HCT116 (cell line): ENCODE results near the gene KLHL3. TPM values are rescaled to one million over a fixed set of nuclear protein-coding genes. Genes with fewer than 3 reads are reported as not detected.

Source experiments
- ATAC-seq: fragments of 200-7000 bp; cut with Tn5 transposase; 2 replicates; pipeline ENCODE4 v1.9.1; 2020; ENCODE audit warnings: mild to moderate bottlenecking, moderate library complexity
- BruUV-seq: library from RNA; stranded (reverse); fragments of 400-500 nt; replicated peaks from 2 replicates; lab custom pipeline; 2021; lab: Mats Ljungman, UMichigan
- CTCF ChIA-PET: fragments of 300-600 bp; sonication (Branson Sonifier 250); formaldehyde crosslinking; loops from one replicate; lab custom pipeline; 2021; ENCODE audit warnings: antibody characterized with exemption; lab: Charles Lee
- POLR2A ChIA-PET: fragments of 300-600, 350-600 bp; sonication (Branson Sonifier 250); formaldehyde crosslinking; loops from one replicate; lab custom pipeline; 2021; ENCODE audit warnings: antibody characterized with exemption; lab: Charles Lee
- RAD21 ChIA-PET, 2 experiments: fragments of 300-600 bp; sonication (Branson Sonifier 250); formaldehyde crosslinking; loops; one replicate each; lab custom pipeline; 2023; ENCODE audit warnings: low total read pairs in 2 of 2; ENCODE audit not compliant: uncharacterized antibody in 2 of 2, unreplicated experiment in 2 of 2, low non-redundant PET in 1 of 2; lab: Charles Lee
- DNase-seq: peaks from one replicate; pipeline ENCODE4 v3.0.0-alpha.2; 2010; ENCODE audit warnings: low read depth, low spot score
- H2AFZ ChIP-seq: fragments of 200-600 bp; shearing (Covaris generic), sonication (generic); 2 replicates; pipeline ENCODE4 v1.6.1; 2017; ENCODE audit warnings: low read depth, mixed run types, mixed read lengths, antibody characterized with exemption, low read length; ENCODE audit not compliant: poor library complexity, severe bottlenecking
- H3K27ac ChIP-seq: 2 replicates; pipeline ENCODE4 v1.5.1; 2012; ENCODE audit warnings: low read depth, low read length
- H3K27me3 ChIP-seq: fragments of 200-600 bp; sonication (generic); 2 replicates; pipeline ENCODE4 v1.6.1; 2016; ENCODE audit warnings: mixed run types, low read length, mixed read lengths; ENCODE audit not compliant: insufficient read depth
- H3K36me3 ChIP-seq, 2 experiments: fragments of 200-500 bp in 1 of 2; fragments of 200-600 bp in 1 of 2; sonication (Bioruptor generic) in 1 of 2; sonication (generic) in 1 of 2; 2 replicates each; pipeline versions ENCODE4 v1.5.1 to v1.6.1; 2014 to 2016; ENCODE audit warnings: low read length in 2 of 2, inconsistent platforms in 1 of 2, mixed read lengths in 1 of 2, mixed run types in 1 of 2; ENCODE audit not compliant: insufficient read depth in 2 of 2, control insufficient read depth in 1 of 2
- H3K4me1 ChIP-seq, 2 experiments: fragments of 200-600 bp in 1 of 2; sonication (generic) in 1 of 2; 2 replicates each; pipeline versions ENCODE4 v1.5.1 to v1.6.1; 2012 to 2017; ENCODE audit warnings: low read length in 2 of 2, inconsistent platforms in 1 of 2, mild to moderate bottlenecking in 1 of 2, mixed read lengths in 1 of 2, mixed run types in 1 of 2, moderate library complexity in 1 of 2; ENCODE audit not compliant: insufficient read depth in 2 of 2, control insufficient read depth in 1 of 2
- H3K4me2 ChIP-seq: fragments of 200-600 bp; sonication (generic); 2 replicates; pipeline ENCODE4 v1.6.1; 2017; ENCODE audit warnings: mixed run types, low read length, mixed read lengths
- H3K4me3 ChIP-seq, 2 experiments: fragments of 200-600 bp in 1 of 2; sonication (generic) in 1 of 2; replicated peaks in 1 of 2; 2 replicates each; pipeline ENCODE4 v1.5.1; 2011 to 2016; ENCODE audit warnings: low read length in 2 of 2, control low read depth in 1 of 2, low read depth in 1 of 2, mild to moderate bottlenecking in 1 of 2, mixed read lengths in 1 of 2, mixed run types in 1 of 2
- H3K79me2 ChIP-seq: fragments of 200-600 bp; sonication (generic); 2 replicates; pipeline ENCODE4 v1.6.1; 2017; ENCODE audit warnings: mild to moderate bottlenecking, mixed run types, low read length, moderate library complexity, mixed read lengths; ENCODE audit not compliant: insufficient read depth
- H3K9ac ChIP-seq: fragments of 200-600 bp; sonication (generic); 2 replicates; pipeline ENCODE4 v1.6.1; 2016; ENCODE audit warnings: low read length, mixed read lengths
- H3K9me2 ChIP-seq: fragments of 200-600 bp; sonication (generic), shearing (Covaris generic); 2 replicates; pipeline ENCODE4 v1.6.1; 2017; ENCODE audit warnings: mixed run types, mild to moderate bottlenecking, moderate library complexity; ENCODE audit not compliant: insufficient read depth
- H3K9me3 ChIP-seq, 2 experiments: fragments of 200-500 bp in 1 of 2; fragments of 200-600 bp in 1 of 2; sonication (Bioruptor generic) in 1 of 2; sonication (generic) in 1 of 2; 2 replicates each; pipeline ENCODE4 v1.6.1; 2014 to 2017; ENCODE audit warnings: low read length in 2 of 2, mixed read lengths in 2 of 2, inconsistent platforms in 1 of 2, low read depth in 1 of 2, mild to moderate bottlenecking in 1 of 2, mixed run types in 1 of 2, moderate library complexity in 1 of 2; ENCODE audit not compliant: control insufficient read depth in 1 of 2, insufficient read depth in 1 of 2
- H4K20me1 ChIP-seq: fragments of 200-600 bp; sonication (generic), shearing (Covaris generic); 2 replicates; pipeline ENCODE4 v1.6.1; 2017; ENCODE audit warnings: mixed run types, mild to moderate bottlenecking, moderate library complexity; ENCODE audit not compliant: insufficient read depth
- CBX3 ChIP-seq: IDR thresholded peaks from 2 replicates; pipeline ENCODE4 v1.6.1; 2012; ENCODE audit warnings: low read depth
- CTCF ChIP-seq, 3 experiments: fragments of 200-600 bp in 1 of 3; sonication (generic) in 1 of 3; IDR thresholded peaks in 2 of 3; conservative IDR thresholded peaks in 1 of 3; 2 replicates each; pipeline ENCODE4 v1.5.1; 2012 to 2017; ENCODE audit warnings: low read depth in 2 of 3, low read length in 2 of 3, antibody characterized with exemption in 1 of 3, borderline replicate concordance in 1 of 3, control low read depth in 1 of 3, mild to moderate bottlenecking in 1 of 3, mixed read lengths in 1 of 3, mixed run types in 1 of 3, moderate library complexity in 1 of 3; ENCODE audit not compliant: insufficient read depth in 1 of 3
- EZH2phosphoT487 ChIP-seq: fragments of 200-600 bp; IDR thresholded peaks from 2 replicates; pipeline ENCODE4 v1.6.1; 2018; ENCODE audit warnings: antibody characterized with exemption, borderline replicate concordance
- FOSL1 ChIP-seq: IDR thresholded peaks from 2 replicates; pipeline ENCODE4 v1.6.1; 2012; ENCODE audit warnings: low read depth
- JUND ChIP-seq: IDR thresholded peaks from 2 replicates; pipeline ENCODE4 v1.6.1; 2012
- POLR2A ChIP-seq: IDR thresholded peaks from 2 replicates; pipeline ENCODE4 v1.7.0; 2011; ENCODE audit warnings: borderline replicate concordance; ENCODE audit not compliant: insufficient read depth, insufficient read length; ENCODE audit errors: extremely low read depth
- POLR2AphosphoS5 ChIP-seq: IDR thresholded peaks from 2 replicates; pipeline ENCODE4 v1.6.1; 2011; ENCODE audit warnings: mild to moderate bottlenecking, low read depth, low read length, moderate library complexity
- RAD21 ChIP-seq: IDR thresholded peaks from 2 replicates; pipeline ENCODE4 v1.6.1; 2012; ENCODE audit warnings: low read depth, mild to moderate bottlenecking
- REST ChIP-seq: IDR thresholded peaks from 2 replicates; pipeline ENCODE4 v1.6.1; 2012; ENCODE audit warnings: low read depth
- SIN3A ChIP-seq: IDR thresholded peaks from 2 replicates; pipeline ENCODE4 v1.6.1; 2012; ENCODE audit warnings: low read depth
- SP1 ChIP-seq: IDR thresholded peaks from 2 replicates; pipeline ENCODE4 v1.6.1; 2012; ENCODE audit warnings: low read depth
- SRF ChIP-seq: IDR thresholded peaks from 2 replicates; pipeline ENCODE4 v1.6.1; 2012; ENCODE audit warnings: low read depth
- TCF7L2 ChIP-seq: IDR thresholded peaks from 2 replicates; pipeline ENCODE4 v1.7.0; 2011; ENCODE audit warnings: borderline replicate concordance, inconsistent platforms; ENCODE audit not compliant: insufficient read depth, insufficient read length; ENCODE audit errors: extremely low read depth
- ZFX ChIP-seq: fragments of 450-650 bp; IDR thresholded peaks from 2 replicates; pipeline ENCODE4 v1.6.1; 2017
- ZNF274 ChIP-seq: fragments of 200-500 bp; sonication (Bioruptor generic); IDR thresholded peaks from 2 replicates; pipeline ENCODE4 v1.6.1; 2014; ENCODE audit warnings: mild to moderate bottlenecking, low read depth, low read length, inconsistent platforms
- intact Hi-C: fragments of 100-400 bp; cut with micrococcal nuclease; formaldehyde crosslinking; loops from 2 replicates; pipeline ENCODE4 v1.10.0; 2022
- total RNA-seq: library from RNA; stranded (reverse); gene quantifications from one replicate; pipeline ENCODE4 v1.2.1, GENCODE V29; 2021; ENCODE audit not compliant: unreplicated experiment
- TF ChIP-seq, protein P1 (sequence below): IDR thresholded peaks from 2 replicates; pipeline ENCODE4 v1.6.1; 2012
- TF ChIP-seq, protein P2 (sequence below): IDR thresholded peaks from 2 replicates; pipeline ENCODE4 v1.6.1; 2011; ENCODE audit warnings: mild to moderate bottlenecking, low read length, moderate library complexity; ENCODE audit not compliant: insufficient replicate concordance; ENCODE audit errors: extremely low read depth

The KLHL3 gene
- total RNA-seq, 1 experiment from 2014 or later = not detected

- intact Hi-C loops = no loop called here
- H3K36me3 ChIP-seq = no peaks in the 10 kb centered on the region
- no peak overlapping the region for H3K9ac ChIP-seq
- H3K4me1 ChIP-seq = no peaks in the 10 kb centered on the region
- ATAC-seq (no peak), DNase-seq (no peak)
- no peaks in the 10 kb centered on the region for H3K9me2 ChIP-seq
- H3K27ac ChIP-seq = no peak overlapping the region
- H3K4me3 ChIP-seq = no peak overlapping the region
- no peaks in the 10 kb centered on the region for H4K20me1 ChIP-seq
- CTCF ChIA-PET = interaction anchor here (2.0 kb wide), 1 partner anchor 12 kb away, joined by 11 read pairs; no protein-coding TSS in a partner anchor
- POLR2A ChIA-PET = no interaction called here
- H3K27me3 ChIP-seq = peaks cover 4% of the 10 kb centered on the region; the same call in 1 of the 2 replicates
- H3K9me3 ChIP-seq = no peaks in the 10 kb centered on the region
- no peaks in the 10 kb centered on the region for H3K79me2 ChIP-seq
- no peak overlapping the region for H2AFZ ChIP-seq
- TF ChIP-seq SRF (no peak), SP1 (no peak), POLR2AphosphoS5 (no peak), REST (no peak), JUND (no peak), CBX3 (no peak), ZFX (no peak), TCF7L2 (no peak), CTCF (IDR thresholded peaks at IDR 0.05 in 2 of 3, conservative IDR thresholded peaks at IDR 0.05 in 1 of 3; ENCODE audit: borderline replicate concordance in 1 of 3, insufficient read depth in 1 of 3, low read depth in 2 of 3, low read length in 2 of 3) (no peak), FOSL1 (no peak), RAD21 (no peak), EZH2phosphoT487 (no peak), POLR2A (no peak), SIN3A (no peak), ZNF274 (no peak)
- TF ChIP-seq, protein P1, sequence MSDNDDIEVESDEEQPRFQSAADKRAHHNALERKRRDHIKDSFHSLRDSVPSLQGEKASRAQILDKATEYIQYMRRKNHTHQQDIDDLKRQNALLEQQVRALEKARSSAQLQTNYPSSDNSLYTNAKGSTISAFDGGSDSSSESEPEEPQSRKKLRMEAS = no peak
- TF ChIP-seq, protein P2, sequence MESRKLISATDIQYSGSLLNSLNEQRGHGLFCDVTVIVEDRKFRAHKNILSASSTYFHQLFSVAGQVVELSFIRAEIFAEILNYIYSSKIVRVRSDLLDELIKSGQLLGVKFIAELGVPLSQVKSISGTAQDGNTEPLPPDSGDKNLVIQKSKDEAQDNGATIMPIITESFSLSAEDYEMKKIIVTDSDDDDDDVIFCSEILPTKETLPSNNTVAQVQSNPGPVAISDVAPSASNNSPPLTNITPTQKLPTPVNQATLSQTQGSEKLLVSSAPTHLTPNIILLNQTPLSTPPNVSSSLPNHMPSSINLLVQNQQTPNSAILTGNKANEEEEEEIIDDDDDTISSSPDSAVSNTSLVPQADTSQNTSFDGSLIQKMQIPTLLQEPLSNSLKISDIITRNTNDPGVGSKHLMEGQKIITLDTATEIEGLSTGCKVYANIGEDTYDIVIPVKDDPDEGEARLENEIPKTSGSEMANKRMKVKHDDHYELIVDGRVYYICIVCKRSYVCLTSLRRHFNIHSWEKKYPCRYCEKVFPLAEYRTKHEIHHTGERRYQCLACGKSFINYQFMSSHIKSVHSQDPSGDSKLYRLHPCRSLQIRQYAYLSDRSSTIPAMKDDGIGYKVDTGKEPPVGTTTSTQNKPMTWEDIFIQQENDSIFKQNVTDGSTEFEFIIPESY = no peak
- H3K4me2 ChIP-seq = no peak overlapping the region
- RAD21 ChIA-PET = no interaction called here
- BruUV-seq = no TSS peak
Measured at GRCh38 chr5:137672001-137672400, 63.9 kb downstream of the KLHL3 start.
